Liver (tissue), 9 donors: ENCODE data around the gene ADCY7. TPM values are rescaled to one million over a fixed set of nuclear protein-coding genes. Genes with fewer than 3 reads are reported as not detected.

ENCODE experiments used
- DNase-seq: peaks from one replicate; pipeline ENCODE4 v3.0.0-alpha.2; 2017; ENCODE audit warnings: low spot score
- H3K27ac ChIP-seq, 2 donors: one replicate each; pipeline ENCODE4 v1.7.0; 2013; ENCODE audit warnings: inconsistent platforms in 2 of 2, low read length in 2 of 2, control low read depth in 1 of 2, low read depth in 1 of 2, mild to moderate bottlenecking in 1 of 2
- H3K27me3 ChIP-seq, 4 donors: one replicate each; pipeline versions ENCODE4 v1.6.1 to v1.7.0; 2013; ENCODE audit warnings: low read length in 3 of 4, inconsistent platforms in 1 of 4, mild to moderate bottlenecking in 1 of 4, moderate library complexity in 1 of 4; ENCODE audit not compliant: control insufficient read depth in 4 of 4, insufficient read depth in 4 of 4
- H3K36me3 ChIP-seq, 4 donors: one replicate each; pipeline versions ENCODE4 v1.6.1 to v1.7.0; 2013; ENCODE audit warnings: low read length in 3 of 4, mild to moderate bottlenecking in 3 of 4, low read depth in 1 of 4, moderate library complexity in 1 of 4; ENCODE audit not compliant: control insufficient read depth in 4 of 4, insufficient read depth in 3 of 4
- H3K4me1 ChIP-seq, 4 donors: one replicate each; pipeline versions ENCODE4 v1.6.1 to v1.7.0; 2013; ENCODE audit warnings: low read length in 3 of 4, mild to moderate bottlenecking in 3 of 4, moderate library complexity in 1 of 4; ENCODE audit not compliant: control insufficient read depth in 4 of 4, insufficient read depth in 4 of 4
- H3K4me3 ChIP-seq, 3 donors: one replicate each; pipeline versions ENCODE4 v1.6.1 to v1.7.0; 2013; ENCODE audit warnings: low read length in 3 of 3, control low read depth in 1 of 3, low read depth in 1 of 3, mild to moderate bottlenecking in 1 of 3
- H3K9ac ChIP-seq, 2 donors: one replicate each; pipeline ENCODE4 v1.7.0; 2013; ENCODE audit warnings: low read length in 2 of 2, mild to moderate bottlenecking in 2 of 2, moderate library complexity in 2 of 2, control low read depth in 1 of 2, low read depth in 1 of 2
- H3K9me3 ChIP-seq, 4 donors: one replicate each; pipeline versions ENCODE4 v1.6.1 to v1.7.0; 2013; ENCODE audit warnings: low read length in 3 of 4; ENCODE audit not compliant: control insufficient read depth in 4 of 4
- EGR1 ChIP-seq, 2 donors: IDR thresholded peaks; 2 replicates each; pipeline ENCODE4 v1.6.1; 2016 to 2018; ENCODE audit warnings: antibody characterized with exemption in 2 of 2, low read depth in 2 of 2
- FOXA1 ChIP-seq: IDR thresholded peaks from 2 replicates; pipeline ENCODE4 v1.6.1; 2016; ENCODE audit warnings: antibody characterized with exemption
- FOXA2 ChIP-seq: IDR thresholded peaks from 2 replicates; pipeline ENCODE4 v1.6.1; 2016; ENCODE audit warnings: antibody characterized with exemption
- GABPA ChIP-seq, 2 donors: IDR thresholded peaks in 1 of 2; conservative IDR thresholded peaks in 1 of 2; 2 replicates each; pipeline ENCODE4 v1.6.1; 2016; ENCODE audit warnings: antibody characterized with exemption in 2 of 2, mild to moderate bottlenecking in 1 of 2, moderate library complexity in 1 of 2
- HNF4A ChIP-seq, 2 donors: conservative IDR thresholded peaks; 2 replicates each; pipeline ENCODE4 v1.6.1; 2016; ENCODE audit warnings: antibody characterized with exemption in 2 of 2, mild to moderate bottlenecking in 2 of 2
- HNF4G ChIP-seq: IDR thresholded peaks from 2 replicates; pipeline ENCODE4 v1.6.1; 2016; ENCODE audit warnings: antibody characterized with exemption
- JUND ChIP-seq, 2 donors: IDR thresholded peaks; 2 replicates each; pipeline ENCODE4 v1.6.1; 2016; ENCODE audit warnings: antibody characterized with exemption in 2 of 2
- RAD21 ChIP-seq, 2 donors: IDR thresholded peaks; 2 replicates each; pipeline ENCODE4 v1.6.1; 2016; ENCODE audit warnings: antibody characterized with exemption in 2 of 2, mild to moderate bottlenecking in 2 of 2
- RXRA ChIP-seq, 2 donors: IDR thresholded peaks; 2 replicates each; pipeline ENCODE4 v1.6.1; 2017 to 2018; ENCODE audit warnings: antibody characterized with exemption in 2 of 2, mild to moderate bottlenecking in 1 of 2
- SP1 ChIP-seq: IDR thresholded peaks from 2 replicates; pipeline ENCODE4 v1.6.1; 2018; ENCODE audit warnings: antibody characterized with exemption, mild to moderate bottlenecking
- YY1 ChIP-seq: IDR thresholded peaks from 2 replicates; pipeline ENCODE4 v1.6.1; 2016; ENCODE audit warnings: antibody characterized with exemption, mild to moderate bottlenecking
- WGBS: extraction: QIAGEN DNeasy Blood & Tissue Kit; methylation state at CpG from one replicate; pipeline ENCODE4 v1.1.7; 2013; 5-methylcytosine and 5-hydroxymethylcytosine counted together
- polyA plus RNA-seq, 2 donors: library from polyadenylated mRNA; stranded (reverse) in 1 of 2; unstranded in 1 of 2; fragments of 200-250 nt in 1 of 2; fragments of >200 nt in 1 of 2; fragmentation: Nextera tagmentation in 1 of 2; extraction: Ambion mirVana in 1 of 2; gene quantifications; one replicate each; pipeline versions ENCODE4 v1.2.1 to v1.2.3, GENCODE V29; 2013 to 2015
- total RNA-seq, 2 donors: library from RNA; depleted of rRNA; stranded (reverse); fragments of >200 nt; gene quantifications; one replicate each; pipeline ENCODE4 v1.2.3, GENCODE V29; 2014
- TF ChIP-seq, protein P1 (sequence below): fragments of 150-350 bp; IDR thresholded peaks from 2 replicates; pipeline ENCODE4 v1.5.1; 2017; ENCODE audit warnings: improper control_type of control experiment, low read depth, low read length; ENCODE audit not compliant: missing input control
- TF ChIP-seq, protein P2 (sequence below): IDR thresholded peaks from 2 replicates; pipeline ENCODE4 v1.6.1; 2016; ENCODE audit warnings: antibody characterized with exemption, mild to moderate bottlenecking
- TF ChIP-seq, protein P3 (sequence below): IDR thresholded peaks from 2 replicates; pipeline ENCODE4 v1.6.1; 2016; ENCODE audit warnings: antibody characterized with exemption
- TF ChIP-seq, protein P4 (sequence below): IDR thresholded peaks from 2 replicates; pipeline ENCODE4 v1.6.1; 2016; ENCODE audit warnings: antibody characterized with exemption
- TF ChIP-seq, protein P5 (sequence below): IDR thresholded peaks from 2 replicates; pipeline ENCODE4 v1.6.1; 2016; ENCODE audit warnings: antibody characterized with exemption
- donor health status: healthy.
- donor health status: healthy.
- donor health status: healthy.
- donor health status: healthy.
- donor health status: healthy.

Gene ADCY7
- total and polyA plus RNA-seq, 4 donors = 1.8 to 43.9 (median 7.4) TPM

DNA sequence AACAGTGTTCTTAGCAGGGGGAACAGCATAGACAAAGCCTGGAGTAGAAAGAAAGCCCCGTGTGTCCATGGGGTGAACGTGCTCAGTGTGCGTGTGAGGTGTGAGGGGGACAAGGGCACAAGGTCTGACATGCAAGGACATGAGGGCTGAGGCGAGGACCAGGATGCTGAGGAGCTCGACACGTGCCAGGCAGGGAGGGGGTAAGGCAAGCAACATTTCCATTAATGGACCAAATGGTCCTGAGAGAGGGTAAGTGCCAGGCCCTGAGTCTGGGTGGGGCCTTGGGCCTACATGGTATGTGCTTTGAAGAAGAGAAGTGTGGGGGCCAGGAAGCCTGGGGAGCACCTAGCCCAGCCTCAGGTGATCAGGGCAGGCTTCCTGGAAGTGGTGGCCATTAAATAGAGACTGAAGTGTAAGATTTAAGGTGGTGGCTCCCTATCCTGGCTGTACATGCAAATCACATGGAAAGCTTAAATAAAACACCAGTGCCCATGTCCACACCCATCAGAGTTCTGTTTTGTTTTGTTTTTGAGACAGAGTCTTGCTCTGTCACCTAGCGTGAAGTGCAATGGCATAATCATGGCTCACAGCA is 29.3 kb downstream of the ADCY7 start:
- Histone ChIP-seq H3K9ac (no peak overlapping the region), H3K9me3 (no peaks in the 10 kb centered on the region), H3K4me1 (no peaks in the 10 kb centered on the region), H3K27ac (no peak overlapping the region), H3K27me3 (no peaks in the 10 kb centered on the region), H3K36me3 (no peaks in the 10 kb centered on the region), H3K4me3 (no peak overlapping the region)
- 96% methylated on average over 7 of the region's 7 CpGs for WGBS
- no peak for TF ChIP-seq HNF4G
- no peak for TF ChIP-seq EGR1 (IDR thresholded peaks at IDR 0.05; ENCODE audit: low read depth in 2 of 2)
- TF ChIP-seq GABPA (IDR thresholded peaks at IDR 0.05 in 1 of 2, conservative IDR thresholded peaks at IDR 0.05 in 1 of 2) = no peak
- no peak for TF ChIP-seq SP1
- TF ChIP-seq, protein P1, sequence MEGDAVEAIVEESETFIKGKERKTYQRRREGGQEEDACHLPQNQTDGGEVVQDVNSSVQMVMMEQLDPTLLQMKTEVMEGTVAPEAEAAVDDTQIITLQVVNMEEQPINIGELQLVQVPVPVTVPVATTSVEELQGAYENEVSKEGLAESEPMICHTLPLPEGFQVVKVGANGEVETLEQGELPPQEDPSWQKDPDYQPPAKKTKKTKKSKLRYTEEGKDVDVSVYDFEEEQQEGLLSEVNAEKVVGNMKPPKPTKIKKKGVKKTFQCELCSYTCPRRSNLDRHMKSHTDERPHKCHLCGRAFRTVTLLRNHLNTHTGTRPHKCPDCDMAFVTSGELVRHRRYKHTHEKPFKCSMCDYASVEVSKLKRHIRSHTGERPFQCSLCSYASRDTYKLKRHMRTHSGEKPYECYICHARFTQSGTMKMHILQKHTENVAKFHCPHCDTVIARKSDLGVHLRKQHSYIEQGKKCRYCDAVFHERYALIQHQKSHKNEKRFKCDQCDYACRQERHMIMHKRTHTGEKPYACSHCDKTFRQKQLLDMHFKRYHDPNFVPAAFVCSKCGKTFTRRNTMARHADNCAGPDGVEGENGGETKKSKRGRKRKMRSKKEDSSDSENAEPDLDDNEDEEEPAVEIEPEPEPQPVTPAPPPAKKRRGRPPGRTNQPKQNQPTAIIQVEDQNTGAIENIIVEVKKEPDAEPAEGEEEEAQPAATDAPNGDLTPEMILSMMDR = no peak
- TF ChIP-seq, protein P2, sequence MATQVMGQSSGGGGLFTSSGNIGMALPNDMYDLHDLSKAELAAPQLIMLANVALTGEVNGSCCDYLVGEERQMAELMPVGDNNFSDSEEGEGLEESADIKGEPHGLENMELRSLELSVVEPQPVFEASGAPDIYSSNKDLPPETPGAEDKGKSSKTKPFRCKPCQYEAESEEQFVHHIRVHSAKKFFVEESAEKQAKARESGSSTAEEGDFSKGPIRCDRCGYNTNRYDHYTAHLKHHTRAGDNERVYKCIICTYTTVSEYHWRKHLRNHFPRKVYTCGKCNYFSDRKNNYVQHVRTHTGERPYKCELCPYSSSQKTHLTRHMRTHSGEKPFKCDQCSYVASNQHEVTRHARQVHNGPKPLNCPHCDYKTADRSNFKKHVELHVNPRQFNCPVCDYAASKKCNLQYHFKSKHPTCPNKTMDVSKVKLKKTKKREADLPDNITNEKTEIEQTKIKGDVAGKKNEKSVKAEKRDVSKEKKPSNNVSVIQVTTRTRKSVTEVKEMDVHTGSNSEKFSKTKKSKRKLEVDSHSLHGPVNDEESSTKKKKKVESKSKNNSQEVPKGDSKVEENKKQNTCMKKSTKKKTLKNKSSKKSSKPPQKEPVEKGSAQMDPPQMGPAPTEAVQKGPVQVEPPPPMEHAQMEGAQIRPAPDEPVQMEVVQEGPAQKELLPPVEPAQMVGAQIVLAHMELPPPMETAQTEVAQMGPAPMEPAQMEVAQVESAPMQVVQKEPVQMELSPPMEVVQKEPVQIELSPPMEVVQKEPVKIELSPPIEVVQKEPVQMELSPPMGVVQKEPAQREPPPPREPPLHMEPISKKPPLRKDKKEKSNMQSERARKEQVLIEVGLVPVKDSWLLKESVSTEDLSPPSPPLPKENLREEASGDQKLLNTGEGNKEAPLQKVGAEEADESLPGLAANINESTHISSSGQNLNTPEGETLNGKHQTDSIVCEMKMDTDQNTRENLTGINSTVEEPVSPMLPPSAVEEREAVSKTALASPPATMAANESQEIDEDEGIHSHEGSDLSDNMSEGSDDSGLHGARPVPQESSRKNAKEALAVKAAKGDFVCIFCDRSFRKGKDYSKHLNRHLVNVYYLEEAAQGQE = no peak
- TF ChIP-seq HNF4A (conservative IDR thresholded peaks at IDR 0.05) = no peak
- TF ChIP-seq FOXA2 = no peak
- no peak for TF ChIP-seq RAD21 (IDR thresholded peaks at IDR 0.05)
- no peak for TF ChIP-seq FOXA1
- TF ChIP-seq RXRA (IDR thresholded peaks at IDR 0.05) = no peak
- TF ChIP-seq, protein P3, sequence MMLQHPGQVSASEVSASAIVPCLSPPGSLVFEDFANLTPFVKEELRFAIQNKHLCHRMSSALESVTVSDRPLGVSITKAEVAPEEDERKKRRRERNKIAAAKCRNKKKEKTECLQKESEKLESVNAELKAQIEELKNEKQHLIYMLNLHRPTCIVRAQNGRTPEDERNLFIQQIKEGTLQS = no peak
- no peak for TF ChIP-seq YY1
- TF ChIP-seq, protein P4, sequence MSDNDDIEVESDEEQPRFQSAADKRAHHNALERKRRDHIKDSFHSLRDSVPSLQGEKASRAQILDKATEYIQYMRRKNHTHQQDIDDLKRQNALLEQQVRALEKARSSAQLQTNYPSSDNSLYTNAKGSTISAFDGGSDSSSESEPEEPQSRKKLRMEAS = no peak
- TF ChIP-seq JUND (IDR thresholded peaks at IDR 0.05) = no peak
- TF ChIP-seq, protein P5, sequence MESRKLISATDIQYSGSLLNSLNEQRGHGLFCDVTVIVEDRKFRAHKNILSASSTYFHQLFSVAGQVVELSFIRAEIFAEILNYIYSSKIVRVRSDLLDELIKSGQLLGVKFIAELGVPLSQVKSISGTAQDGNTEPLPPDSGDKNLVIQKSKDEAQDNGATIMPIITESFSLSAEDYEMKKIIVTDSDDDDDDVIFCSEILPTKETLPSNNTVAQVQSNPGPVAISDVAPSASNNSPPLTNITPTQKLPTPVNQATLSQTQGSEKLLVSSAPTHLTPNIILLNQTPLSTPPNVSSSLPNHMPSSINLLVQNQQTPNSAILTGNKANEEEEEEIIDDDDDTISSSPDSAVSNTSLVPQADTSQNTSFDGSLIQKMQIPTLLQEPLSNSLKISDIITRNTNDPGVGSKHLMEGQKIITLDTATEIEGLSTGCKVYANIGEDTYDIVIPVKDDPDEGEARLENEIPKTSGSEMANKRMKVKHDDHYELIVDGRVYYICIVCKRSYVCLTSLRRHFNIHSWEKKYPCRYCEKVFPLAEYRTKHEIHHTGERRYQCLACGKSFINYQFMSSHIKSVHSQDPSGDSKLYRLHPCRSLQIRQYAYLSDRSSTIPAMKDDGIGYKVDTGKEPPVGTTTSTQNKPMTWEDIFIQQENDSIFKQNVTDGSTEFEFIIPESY = no peak
- DNase-seq = no peak
